ENCODE measurements around the gene PEX6. TPM values are rescaled to one million over a fixed set of nuclear protein-coding genes. Genes with fewer than 3 reads are reported as not detected.
"Not testable (repeated sequence)": the region's sequence is repeated elsewhere in the genome, so short reads cannot be mapped to it uniquely, and the experiment has no call there.

PEX6 gene
- total RNA-seq, 4 donors from 2014 or later, result 17.2 to 50.0 (median 33.2) TPM

DNA sequence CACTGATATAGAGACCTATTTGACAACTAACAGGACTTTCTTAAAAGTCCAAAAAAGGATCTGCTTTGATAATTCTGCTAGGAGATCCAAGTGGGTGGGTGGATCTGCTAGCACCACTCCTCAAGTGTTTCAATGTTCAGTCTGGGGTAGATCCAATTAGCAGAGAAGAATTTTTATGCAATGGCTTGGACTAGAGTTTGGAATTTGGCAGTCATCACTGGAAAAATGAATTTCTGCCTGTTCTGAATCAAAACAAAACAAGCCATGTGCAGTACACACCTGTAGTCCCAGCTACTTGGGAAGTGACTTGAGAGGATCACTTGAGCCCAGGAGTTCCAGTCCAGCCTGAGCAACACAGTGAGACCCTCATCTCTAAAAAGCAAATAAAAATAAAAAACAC is 31.0 kb downstream of the PEX6 start:
- no peaks in the 10 kb centered on the region for H3K9me3 ChIP-seq
- no peak for DNase-seq
- no peak overlapping the region for H3K4me3 ChIP-seq
- in situ Hi-C loops (cut with MboI; ENCODE audit: low pct_ligation_motif_present in 1 of 4, low pct_unique_long_range_greater_than_20kb in 1 of 4, low sequenced_read_pairs in 3 of 4), result no loop called here
- no peak overlapping the region for H3K27ac ChIP-seq
- intact Hi-C loops (cut with DNase I; ENCODE audit: low total_unique reads), result no loop called here
- H3K36me3 ChIP-seq, result peaks cover 0 to 3% (median 0%) of the 10 kb centered on the region in 4 donors
- TF ChIP-seq POLR2A (IDR thresholded peaks at IDR 0.05), result no peak
- TF ChIP-seq POLR2AphosphoS5 (IDR thresholded peaks at IDR 0.05), result no peak
- H3K4me1 ChIP-seq, result no peaks in the 10 kb centered on the region
- H3K27me3 ChIP-seq, result no peaks in the 10 kb centered on the region

DNA sequence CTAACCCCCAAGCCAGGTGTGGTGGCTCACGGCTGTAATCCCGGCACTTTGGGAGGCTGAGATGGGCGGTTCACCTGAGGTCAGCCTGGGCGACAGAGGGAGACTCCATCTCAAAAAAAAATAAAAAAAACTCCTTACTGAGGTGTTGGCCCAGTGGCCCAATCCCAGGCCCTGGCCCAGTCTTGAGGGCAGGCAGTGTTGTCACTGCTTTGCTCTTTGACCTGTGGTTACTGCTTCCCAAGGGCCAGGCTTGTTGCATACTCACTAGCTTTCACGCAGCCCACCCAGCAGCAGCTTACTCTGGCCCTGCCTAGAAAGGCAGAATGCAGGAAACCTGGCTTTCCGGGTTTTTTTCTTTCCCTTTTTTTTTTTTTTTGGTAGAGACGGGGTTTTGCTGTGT is 36.5 kb downstream of the PEX6 start:
- 71 to 88% methylated on average over 2 to 7 of the region's 7 CpGs for WGBS, 2 donors (ENCODE audit: low coverage in 1 of 2)
- in situ Hi-C loops (cut with MboI; ENCODE audit: low pct_ligation_motif_present in 1 of 4, low pct_unique_long_range_greater_than_20kb in 1 of 4, low sequenced_read_pairs in 3 of 4), result no loop called here

DNA sequence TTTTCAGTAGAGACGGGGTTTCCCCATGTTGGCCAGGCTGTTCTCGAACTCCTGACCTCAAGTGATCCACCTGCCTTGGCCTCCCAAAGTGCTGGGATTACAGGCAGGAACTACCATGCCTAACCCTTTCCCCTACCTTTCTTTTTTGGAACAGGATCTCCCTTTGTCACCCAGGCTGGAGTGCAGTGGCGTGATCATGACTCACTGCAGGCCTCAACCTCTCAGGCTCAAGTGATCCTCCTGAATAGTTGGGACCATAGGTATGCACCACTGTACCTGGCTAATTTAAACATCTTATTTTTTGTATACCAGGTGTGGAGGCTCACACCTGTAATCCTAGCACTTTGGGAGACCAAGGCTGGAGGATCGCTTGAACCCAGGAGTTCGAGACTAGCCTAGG is 37.6 kb downstream of the PEX6 start:
- H3K4me1 ChIP-seq; H3K27me3 ChIP-seq; intact Hi-C loops (cut with DNase I; ENCODE audit: low total_unique reads); DNase-seq; H3K9me3 ChIP-seq; in situ Hi-C loops (cut with MboI; ENCODE audit: low pct_ligation_motif_present in 1 of 4, low pct_unique_long_range_greater_than_20kb in 1 of 4, low sequenced_read_pairs in 3 of 4); H3K27ac ChIP-seq; H3K4me3 ChIP-seq: not testable (repeated sequence)
- WGBS, 2 donors (ENCODE audit: low coverage in 1 of 2), result 100% methylated on average over 4 to 5 of the region's 5 CpGs
- H3K36me3 ChIP-seq, result peaks cover 0 to 15% (median 5%) of the 10 kb centered on the region in 4 donors

More for the DNA sequence above, 36.5 kb downstream of the PEX6 start:
- no peaks in the 10 kb centered on the region for H3K4me1 ChIP-seq
- no peak overlapping the region for H3K4me3 ChIP-seq
- H3K27me3 ChIP-seq, result no peaks in the 10 kb centered on the region
- DNase-seq, result no peak
- no peaks in the 10 kb centered on the region for H3K9me3 ChIP-seq
- no peak overlapping the region for H3K27ac ChIP-seq
- intact Hi-C loops (cut with DNase I; ENCODE audit: low total_unique reads), result no loop called here
- peaks cover 0 to 8% (median 3%) of the 10 kb centered on the region in 4 donors for H3K36me3 ChIP-seq
- no peak for TF ChIP-seq POLR2A (IDR thresholded peaks at IDR 0.05)
- TF ChIP-seq EP300 (IDR thresholded peaks at IDR 0.05; ENCODE audit: low read depth), result no peak
- TF ChIP-seq, protein P1, sequence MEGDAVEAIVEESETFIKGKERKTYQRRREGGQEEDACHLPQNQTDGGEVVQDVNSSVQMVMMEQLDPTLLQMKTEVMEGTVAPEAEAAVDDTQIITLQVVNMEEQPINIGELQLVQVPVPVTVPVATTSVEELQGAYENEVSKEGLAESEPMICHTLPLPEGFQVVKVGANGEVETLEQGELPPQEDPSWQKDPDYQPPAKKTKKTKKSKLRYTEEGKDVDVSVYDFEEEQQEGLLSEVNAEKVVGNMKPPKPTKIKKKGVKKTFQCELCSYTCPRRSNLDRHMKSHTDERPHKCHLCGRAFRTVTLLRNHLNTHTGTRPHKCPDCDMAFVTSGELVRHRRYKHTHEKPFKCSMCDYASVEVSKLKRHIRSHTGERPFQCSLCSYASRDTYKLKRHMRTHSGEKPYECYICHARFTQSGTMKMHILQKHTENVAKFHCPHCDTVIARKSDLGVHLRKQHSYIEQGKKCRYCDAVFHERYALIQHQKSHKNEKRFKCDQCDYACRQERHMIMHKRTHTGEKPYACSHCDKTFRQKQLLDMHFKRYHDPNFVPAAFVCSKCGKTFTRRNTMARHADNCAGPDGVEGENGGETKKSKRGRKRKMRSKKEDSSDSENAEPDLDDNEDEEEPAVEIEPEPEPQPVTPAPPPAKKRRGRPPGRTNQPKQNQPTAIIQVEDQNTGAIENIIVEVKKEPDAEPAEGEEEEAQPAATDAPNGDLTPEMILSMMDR (IDR thresholded peaks at IDR 0.05), result no peak
- TF ChIP-seq POLR2AphosphoS5 (IDR thresholded peaks at IDR 0.05), result no peak

DNA sequence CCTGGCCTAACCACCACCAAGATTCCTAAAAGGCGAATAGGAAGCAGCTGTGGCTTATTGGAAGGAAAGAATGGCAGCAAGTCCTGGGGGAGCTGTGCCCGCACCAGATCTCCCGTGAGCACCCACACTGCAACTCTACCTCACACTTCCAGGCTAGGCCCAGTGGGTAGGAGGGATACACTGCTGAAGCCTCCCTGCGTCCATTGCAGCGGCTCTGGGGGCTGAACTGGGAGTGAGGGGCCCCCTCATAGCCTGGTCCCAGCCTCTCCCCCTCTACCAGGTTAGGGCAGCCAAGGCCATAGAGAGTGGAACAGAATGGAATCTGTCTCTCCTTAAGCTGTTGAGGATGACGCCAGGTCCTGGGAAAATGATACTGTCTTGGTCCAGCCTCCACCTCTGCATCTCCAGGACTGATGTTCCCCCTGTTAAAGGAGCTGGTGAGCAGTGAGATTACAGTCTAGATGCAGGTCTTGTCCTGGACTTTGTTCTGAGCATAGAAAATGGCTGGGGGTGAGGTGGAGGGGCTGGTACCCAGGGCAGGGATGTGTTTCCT is 38.4 kb downstream of the PEX6 start:
- no peak for TF ChIP-seq EP300 (IDR thresholded peaks at IDR 0.05; ENCODE audit: low read depth)
- TF ChIP-seq, protein P1 (IDR thresholded peaks at IDR 0.05), result no peak
- no peak for TF ChIP-seq POLR2AphosphoS5 (IDR thresholded peaks at IDR 0.05)
- TF ChIP-seq POLR2A (IDR thresholded peaks at IDR 0.05), result no peak
- Histone ChIP-seq H3K4me1 (no peaks in the 10 kb centered on the region), H3K27ac (no peak overlapping the region), H3K9me3 (no peaks in the 10 kb centered on the region), H3K36me3 (peaks cover 0 to 23% (median 8%) of the 10 kb centered on the region in 4 donors), H3K4me3 (no peak overlapping the region), H3K27me3 (no peaks in the 10 kb centered on the region)
- 84% methylated on average over 6 of the region's 6 CpGs; no CpG with 5 or more reads in 1 of the 2 donors for WGBS, 2 donors (ENCODE audit: low coverage in 1 of 2)
- intact Hi-C loops (cut with DNase I; ENCODE audit: low total_unique reads), result no loop called here
- DNase-seq, result no peak
- in situ Hi-C loops (cut with MboI; ENCODE audit: low pct_ligation_motif_present in 1 of 4, low pct_unique_long_range_greater_than_20kb in 1 of 4, low sequenced_read_pairs in 3 of 4), result no loop called here

DNA sequence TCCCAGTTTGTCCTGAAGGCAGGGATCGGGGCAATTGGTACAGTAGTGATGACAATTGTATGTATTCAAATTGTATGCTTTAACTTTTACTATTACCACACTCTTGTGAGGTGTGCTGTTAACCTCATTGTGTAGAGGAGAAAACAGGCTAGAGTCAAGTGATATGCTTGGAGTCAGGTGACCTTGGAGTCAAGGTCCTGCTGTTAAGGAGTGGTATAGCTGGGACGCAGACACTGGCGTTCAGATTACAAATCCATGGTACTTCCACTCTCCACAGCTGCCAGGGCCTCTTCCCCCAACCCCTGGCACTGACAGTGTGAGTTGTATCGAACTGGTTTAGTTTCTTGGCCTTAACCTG is 39.2 kb downstream of the PEX6 start:
- H3K36me3 ChIP-seq, result peaks cover 0 to 26% (median 9%) of the 10 kb centered on the region in 4 donors
- no peaks in the 10 kb centered on the region for H3K4me1 ChIP-seq
- no peak overlapping the region for H3K4me3 ChIP-seq
- H3K27me3 ChIP-seq, result no peaks in the 10 kb centered on the region
- intact Hi-C loops (cut with DNase I; ENCODE audit: low total_unique reads), result no loop called here
- 84 to 93% methylated on average over 2 to 4 of the region's 4 CpGs for WGBS, 2 donors (ENCODE audit: low coverage in 1 of 2)
- TF ChIP-seq POLR2A (IDR thresholded peaks at IDR 0.05), result no peak
- TF ChIP-seq, protein P1 (IDR thresholded peaks at IDR 0.05), result no peak
- TF ChIP-seq POLR2AphosphoS5 (IDR thresholded peaks at IDR 0.05), result no peak
- no peak for TF ChIP-seq EP300 (IDR thresholded peaks at IDR 0.05; ENCODE audit: low read depth)
- H3K27ac ChIP-seq, result no peak overlapping the region
- DNase-seq, result no peak
- in situ Hi-C loops (cut with MboI; ENCODE audit: low pct_ligation_motif_present in 1 of 4, low pct_unique_long_range_greater_than_20kb in 1 of 4, low sequenced_read_pairs in 3 of 4), result no loop called here
- no peaks in the 10 kb centered on the region for H3K9me3 ChIP-seq
